ENCODE measurements around the gene MTMR3.
"Not testable (repeated sequence)": the region's sequence is repeated elsewhere in the genome, so short reads cannot be mapped to it uniquely, and the experiment has no call there.

The MTMR3 gene

GRCh38 chr22:30031328-30031727, 148.4 kb downstream of the MTMR3 start:
- DNase-seq: no peak

GRCh38 chr22:30031764-30032455, 148.9 kb downstream of the MTMR3 start:
- DNase-seq: no peak

GRCh38 chr22:30033137-30033536, 150.2 kb downstream of the MTMR3 start:
- DNase-seq: no peak

GRCh38 chr22:30033901-30034300, 150.9 kb downstream of the MTMR3 start:
- DNase-seq: no peak

- DNase-seq: no peak
These were observed 153.7 kb downstream of the MTMR3 start for GRCh38 chr22:30036656-30037055.

GRCh38 chr22:30038219-30038618, 155.2 kb downstream of the MTMR3 start:
- no peak for DNase-seq

- DNase-seq: no peak
These were observed 157.7 kb downstream of the MTMR3 start for GRCh38 chr22:30040499-30041260.

GRCh38 chr22:30041475-30041874, 158.5 kb downstream of the MTMR3 start:
- DNase-seq: no peak

- DNase-seq: no peak
These were observed 158.9 kb downstream of the MTMR3 start for GRCh38 chr22:30041881-30042280.

GRCh38 chr22:30043161-30043560, 160.2 kb downstream of the MTMR3 start:
- DNase-seq: no peak

GRCh38 chr22:30044369-30044768, 161.4 kb downstream of the MTMR3 start:
- no peak for DNase-seq

- DNase-seq: no peak
These were observed 162.0 kb downstream of the MTMR3 start for GRCh38 chr22:30044881-30045493.

- no peak for DNase-seq
These were observed 162.5 kb downstream of the MTMR3 start for GRCh38 chr22:30045494-30045887.

GRCh38 chr22:30045901-30046715, 163.1 kb downstream of the MTMR3 start:
- no peak for DNase-seq

GRCh38 chr22:30046716-30047363, 163.9 kb downstream of the MTMR3 start:
- no peak for DNase-seq

GRCh38 chr22:30047364-30047738, 164.4 kb downstream of the MTMR3 start:
- no peak for DNase-seq

- no peak for DNase-seq
These were observed 165.7 kb downstream of the MTMR3 start for GRCh38 chr22:30048681-30049080.

GRCh38 chr22:30054067-30054763, 171.2 kb downstream of the MTMR3 start:
- no peak for DNase-seq

- DNase-seq: no peak
These were observed 171.7 kb downstream of the MTMR3 start for GRCh38 chr22:30054764-30055069.

- no peak for DNase-seq
These were observed 173.0 kb downstream of the MTMR3 start for GRCh38 chr22:30056015-30056414.

- DNase-seq: no peak
These were observed 174.4 kb downstream of the MTMR3 start for GRCh38 chr22:30057375-30057774.

- not testable (repeated sequence) for DNase-seq
These were observed 176.5 kb downstream of the MTMR3 start for GRCh38 chr22:30059346-30060020.
